ENCODE results near the gene AUTS2. TPM values are rescaled to one million over a fixed set of nuclear protein-coding genes. Genes with fewer than 3 reads are reported as not detected.

Gene AUTS2
- total RNA-seq, 1 donor from 2014 or later = 9.9 TPM

GRCh38 chr7:70520611-70521010, 922.3 kb downstream of the AUTS2 start:
- DNase-seq (ENCODE audit: low read depth) = peak; percentile 9
- H3K36me3 ChIP-seq (ENCODE audit: control insufficient read depth, insufficient read depth, low read length) = no peaks in the 10 kb centered on the region
- no peak overlapping the region for H3K4me3 ChIP-seq (ENCODE audit: low read depth, low read length)
- TF ChIP-seq, protein P1, sequence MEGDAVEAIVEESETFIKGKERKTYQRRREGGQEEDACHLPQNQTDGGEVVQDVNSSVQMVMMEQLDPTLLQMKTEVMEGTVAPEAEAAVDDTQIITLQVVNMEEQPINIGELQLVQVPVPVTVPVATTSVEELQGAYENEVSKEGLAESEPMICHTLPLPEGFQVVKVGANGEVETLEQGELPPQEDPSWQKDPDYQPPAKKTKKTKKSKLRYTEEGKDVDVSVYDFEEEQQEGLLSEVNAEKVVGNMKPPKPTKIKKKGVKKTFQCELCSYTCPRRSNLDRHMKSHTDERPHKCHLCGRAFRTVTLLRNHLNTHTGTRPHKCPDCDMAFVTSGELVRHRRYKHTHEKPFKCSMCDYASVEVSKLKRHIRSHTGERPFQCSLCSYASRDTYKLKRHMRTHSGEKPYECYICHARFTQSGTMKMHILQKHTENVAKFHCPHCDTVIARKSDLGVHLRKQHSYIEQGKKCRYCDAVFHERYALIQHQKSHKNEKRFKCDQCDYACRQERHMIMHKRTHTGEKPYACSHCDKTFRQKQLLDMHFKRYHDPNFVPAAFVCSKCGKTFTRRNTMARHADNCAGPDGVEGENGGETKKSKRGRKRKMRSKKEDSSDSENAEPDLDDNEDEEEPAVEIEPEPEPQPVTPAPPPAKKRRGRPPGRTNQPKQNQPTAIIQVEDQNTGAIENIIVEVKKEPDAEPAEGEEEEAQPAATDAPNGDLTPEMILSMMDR (IDR thresholded peaks at IDR 0.05; ENCODE audit: insufficient read depth, low read length, poor library complexity, severe bottlenecking) = no peak
- no peaks in the 10 kb centered on the region for H3K27me3 ChIP-seq (ENCODE audit: control insufficient read depth, insufficient read depth, low read length)

- TF ChIP-seq, protein P1 (IDR thresholded peaks at IDR 0.05; ENCODE audit: insufficient read depth, low read length, poor library complexity, severe bottlenecking) = no peak
These were observed 925.1 kb downstream of the AUTS2 start for GRCh38 chr7:70523249-70523988.

DNA sequence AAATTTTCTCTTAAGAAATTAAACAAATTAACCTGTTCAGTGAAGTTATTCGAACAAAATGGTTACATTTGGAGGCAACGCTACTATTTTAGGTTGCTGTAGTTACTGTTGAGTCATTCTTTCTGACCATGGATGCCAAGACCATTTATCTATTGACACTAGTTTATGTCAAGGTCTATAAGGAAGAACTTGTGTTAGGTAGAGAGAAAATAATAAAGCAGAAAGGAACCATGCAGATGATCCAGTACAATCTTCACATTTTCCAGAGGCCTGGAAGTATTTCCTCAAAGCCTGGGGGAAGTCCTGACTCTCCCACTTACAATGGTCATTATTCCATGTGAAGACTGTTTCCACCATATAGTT, 925.7 kb downstream of the AUTS2 start:
- no peaks in the 10 kb centered on the region for H3K27me3 ChIP-seq (ENCODE audit: control insufficient read depth, insufficient read depth, low read length)
- no peaks in the 10 kb centered on the region for H3K36me3 ChIP-seq (ENCODE audit: control insufficient read depth, insufficient read depth, low read length)
- TF ChIP-seq, protein P1 (IDR thresholded peaks at IDR 0.05; ENCODE audit: insufficient read depth, low read length, poor library complexity, severe bottlenecking) = no peak
- no peak for DNase-seq (ENCODE audit: low read depth)
- H3K4me3 ChIP-seq (ENCODE audit: low read depth, low read length) = no peak overlapping the region

More at GRCh38 chr7:70523249-70523988, 925.1 kb downstream of the AUTS2 start:
- H3K4me3 ChIP-seq (ENCODE audit: low read depth, low read length) = no peak overlapping the region
- no peaks in the 10 kb centered on the region for H3K27me3 ChIP-seq (ENCODE audit: control insufficient read depth, insufficient read depth, low read length)
- no peak for DNase-seq (ENCODE audit: low read depth)
- no peaks in the 10 kb centered on the region for H3K36me3 ChIP-seq (ENCODE audit: control insufficient read depth, insufficient read depth, low read length)

GRCh38 chr7:70525991-70526390, 927.7 kb downstream of the AUTS2 start:
- no peak overlapping the region for H3K4me3 ChIP-seq (ENCODE audit: low read depth, low read length)
- no peaks in the 10 kb centered on the region for H3K36me3 ChIP-seq (ENCODE audit: control insufficient read depth, insufficient read depth, low read length)
- no peak for DNase-seq (ENCODE audit: low read depth)
- TF ChIP-seq, protein P1 (IDR thresholded peaks at IDR 0.05; ENCODE audit: insufficient read depth, low read length, poor library complexity, severe bottlenecking) = no peak
- no peaks in the 10 kb centered on the region for H3K27me3 ChIP-seq (ENCODE audit: control insufficient read depth, insufficient read depth, low read length)

DNA sequence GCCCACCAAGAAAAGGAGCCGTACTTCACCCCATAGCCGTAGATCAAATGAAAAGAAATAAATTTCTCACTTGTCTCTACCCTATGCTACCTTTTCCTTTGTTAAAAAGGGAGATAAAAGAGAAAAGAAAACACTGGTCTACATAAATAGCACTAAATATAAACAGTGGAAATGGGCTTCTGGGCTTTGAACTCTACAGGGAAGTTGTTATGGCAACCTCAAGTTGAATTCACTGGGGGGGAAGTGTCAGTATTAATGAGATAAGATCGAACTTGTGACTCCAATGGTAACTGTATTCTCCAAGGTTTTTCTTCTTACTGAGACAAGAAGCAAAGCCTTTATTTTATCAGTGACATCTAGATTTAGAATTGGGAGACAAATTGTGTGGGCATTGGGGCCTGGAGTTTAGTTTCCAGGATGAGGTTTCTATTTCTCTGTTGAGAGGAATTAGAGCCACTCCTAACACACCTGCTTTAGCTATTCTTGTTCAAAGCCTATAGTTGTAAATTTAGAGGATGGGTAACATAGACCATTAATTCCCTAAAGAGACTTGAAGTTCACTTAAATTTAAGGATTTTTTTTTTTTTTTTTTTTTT, 929.3 kb downstream of the AUTS2 start:
- Histone ChIP-seq H3K36me3 (ENCODE audit: control insufficient read depth, insufficient read depth, low read length) (no peaks in the 10 kb centered on the region), H3K27me3 (ENCODE audit: control insufficient read depth, insufficient read depth, low read length) (no peaks in the 10 kb centered on the region), H3K4me3 (ENCODE audit: low read depth, low read length) (no peak overlapping the region)
- DNase-seq (ENCODE audit: low read depth) = no peak
- TF ChIP-seq, protein P1 (IDR thresholded peaks at IDR 0.05; ENCODE audit: insufficient read depth, low read length, poor library complexity, severe bottlenecking) = no peak

All from kidney epithelial cell (primary cell).